Activated CD8-positive, alpha-beta memory T cell treated with anti-CD3 and anti-CD28 coated beads for 48 hours (primary cell): ENCODE measurements around the gene FBXO21.
"Not testable (repeated sequence)": the region's sequence is repeated elsewhere in the genome, so short reads cannot be mapped to it uniquely, and the experiment has no call there.

Experiments used
- DNase-seq, 3 experiments: peaks; one replicate each; pipeline ENCODE4 v3.0.0-alpha.2; 2020; ENCODE audit warnings: low read depth in 2 of 3, low spot score in 2 of 3

Gene FBXO21

DNA sequence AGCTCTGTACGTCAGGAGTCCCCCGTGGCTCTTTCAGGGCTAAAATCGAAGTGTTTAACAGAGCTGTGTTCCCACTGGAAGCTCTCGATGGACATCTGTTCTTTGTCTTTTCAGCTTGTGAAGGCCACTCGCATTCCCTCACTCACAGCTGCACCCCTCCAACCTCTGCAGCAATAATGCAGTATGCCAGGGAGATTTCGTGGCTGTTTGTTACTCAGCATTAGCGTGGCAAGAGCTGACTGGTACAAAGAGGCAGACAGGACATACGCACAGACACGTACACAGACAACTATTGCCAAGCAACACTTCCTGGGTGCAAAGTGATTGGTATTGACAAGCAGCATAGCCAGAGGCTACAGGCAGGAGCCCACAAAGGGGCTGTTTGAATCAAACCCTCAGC lies 11.8 kb upstream of the FBXO21 start:
- no peak for DNase-seq

DNA sequence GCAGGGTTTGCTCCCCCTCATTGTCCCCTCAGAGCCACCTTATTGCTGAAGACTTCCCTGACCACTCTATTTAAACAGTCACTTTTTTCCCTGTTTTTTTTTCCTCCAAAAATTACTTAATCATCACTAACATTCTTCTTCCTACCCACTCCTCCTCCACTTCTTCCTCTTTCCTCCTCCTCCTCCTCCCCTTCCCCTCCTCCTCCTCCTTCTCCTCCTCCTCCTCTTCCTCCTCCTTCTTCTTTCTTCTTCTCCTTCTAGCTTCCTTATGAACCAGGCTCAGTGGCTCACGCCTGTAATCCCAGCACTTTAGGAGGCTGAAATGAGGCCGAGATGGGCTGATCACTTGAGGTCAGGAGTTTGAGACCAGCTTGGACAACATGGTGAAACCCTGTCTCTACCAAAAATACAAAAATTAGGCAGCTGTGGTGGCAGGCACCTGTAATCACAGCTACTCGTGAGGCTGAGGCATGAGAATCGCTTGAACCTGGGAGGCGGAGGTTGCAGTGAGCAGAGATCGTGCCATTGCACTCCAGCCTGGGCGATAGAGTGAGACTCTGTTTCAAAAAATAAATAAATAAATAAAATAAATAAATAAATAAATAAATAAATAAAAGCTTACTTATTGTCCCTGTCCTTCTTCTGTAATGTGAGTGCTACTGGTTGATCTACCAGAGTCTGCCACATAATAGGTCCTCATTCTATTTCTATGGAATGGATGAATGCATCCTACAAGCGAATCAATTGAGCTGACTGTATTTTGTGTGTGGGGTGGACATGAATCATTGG lies 9.9 kb upstream of the FBXO21 start:
- not testable (repeated sequence) for DNase-seq

DNA sequence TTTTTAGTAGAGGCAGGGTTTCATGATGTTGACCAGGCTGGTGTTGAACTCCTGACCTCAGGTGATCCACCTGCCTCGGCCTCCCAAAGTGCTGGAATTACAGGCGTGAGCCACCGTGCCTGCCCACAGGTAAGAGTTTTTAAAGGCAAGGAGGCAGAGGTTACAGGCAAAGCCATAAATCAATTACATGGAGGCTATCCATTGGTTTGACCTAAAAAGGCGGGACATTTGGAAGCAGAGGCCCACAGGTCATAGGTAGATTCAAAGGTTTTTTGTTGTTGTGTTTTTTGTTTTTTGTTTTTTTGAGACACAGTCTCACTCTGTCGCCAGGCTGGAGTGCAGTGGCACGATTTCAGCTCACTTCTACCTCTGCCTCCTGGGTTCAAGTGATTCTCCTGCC lies 6.1 kb upstream of the FBXO21 start:
- not testable (repeated sequence) for DNase-seq

- DNase-seq: not testable (repeated sequence)
Observed at GRCh38 chr12:117195027-117195426, 4.8 kb upstream of the FBXO21 start.

DNA sequence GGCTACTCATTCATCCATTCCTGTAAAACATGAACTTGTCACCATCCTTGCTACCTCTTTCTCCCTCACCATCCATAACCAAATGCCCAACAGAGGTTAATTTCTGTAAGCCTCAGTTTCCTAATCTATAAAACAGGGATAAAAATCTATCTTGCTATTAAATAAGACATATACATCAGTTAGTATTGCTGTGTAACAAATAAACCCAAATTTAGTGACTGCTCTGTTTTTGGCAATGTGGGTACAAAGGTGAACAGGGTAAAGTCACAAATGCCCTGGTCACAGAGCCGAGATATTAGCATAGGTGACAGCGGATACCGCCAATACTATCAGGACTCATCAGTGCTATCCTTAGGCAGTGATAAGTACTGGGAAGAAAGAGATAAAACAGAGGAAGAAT lies 3.6 kb upstream of the FBXO21 start:
- no peak for DNase-seq

GRCh38 chr12:117192581-117192980 lies 2.3 kb upstream of the FBXO21 start:
- not testable (repeated sequence) for DNase-seq

GRCh38 chr12:117192057-117192456 lies 1.8 kb upstream of the FBXO21 start:
- DNase-seq: no peak

- DNase-seq: peak in 1 of 3 experiments; percentile 13
Observed at GRCh38 chr12:117189725-117190209, 503 bp downstream of the FBXO21 start.

GRCh38 chr12:117188961-117189724 lies 1.1 kb downstream of the FBXO21 start:
- DNase-seq: no peak

GRCh38 chr12:117188121-117188665 lies 2.1 kb downstream of the FBXO21 start:
- no peak for DNase-seq

DNA sequence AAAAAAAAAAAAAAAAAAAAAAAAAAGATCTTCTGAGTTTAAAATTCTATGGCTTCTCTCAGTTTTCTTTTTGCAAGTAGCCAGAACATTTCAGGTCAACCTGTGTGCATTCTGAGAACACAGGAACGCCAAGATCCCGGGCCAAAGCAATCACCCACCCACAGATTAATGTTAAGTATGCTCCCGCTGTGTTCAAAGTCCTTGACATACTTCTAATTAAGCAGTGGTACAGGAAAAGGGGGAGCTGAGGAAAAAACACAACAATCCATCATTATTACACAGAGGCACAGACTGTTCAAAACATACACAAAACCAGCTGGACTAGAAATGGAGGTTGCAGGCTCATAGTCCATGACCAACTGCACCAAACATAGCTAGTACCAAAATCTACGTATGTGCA lies 2.8 kb downstream of the FBXO21 start:
- no peak for DNase-seq

- no peak for DNase-seq
Observed at GRCh38 chr12:117182866-117183265, 7.4 kb downstream of the FBXO21 start.

DNA sequence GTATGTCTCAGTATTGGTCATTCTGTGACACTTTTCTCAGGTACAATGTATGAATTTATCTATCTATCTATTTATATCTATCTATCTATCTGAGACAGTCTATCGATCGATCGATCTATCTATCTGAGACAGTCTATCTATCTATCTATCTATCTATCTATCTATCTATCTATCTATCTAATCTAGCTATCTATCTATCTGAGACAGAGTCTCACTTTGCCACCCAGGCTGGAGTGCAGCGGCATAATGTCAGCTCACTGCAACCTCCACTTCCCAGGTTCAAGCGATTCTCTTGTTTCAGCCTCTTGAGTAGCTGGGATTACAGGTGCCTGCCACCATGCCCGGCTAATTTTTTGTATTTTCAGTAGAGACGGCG lies 8.8 kb downstream of the FBXO21 start:
- not testable (repeated sequence) for DNase-seq

DNA sequence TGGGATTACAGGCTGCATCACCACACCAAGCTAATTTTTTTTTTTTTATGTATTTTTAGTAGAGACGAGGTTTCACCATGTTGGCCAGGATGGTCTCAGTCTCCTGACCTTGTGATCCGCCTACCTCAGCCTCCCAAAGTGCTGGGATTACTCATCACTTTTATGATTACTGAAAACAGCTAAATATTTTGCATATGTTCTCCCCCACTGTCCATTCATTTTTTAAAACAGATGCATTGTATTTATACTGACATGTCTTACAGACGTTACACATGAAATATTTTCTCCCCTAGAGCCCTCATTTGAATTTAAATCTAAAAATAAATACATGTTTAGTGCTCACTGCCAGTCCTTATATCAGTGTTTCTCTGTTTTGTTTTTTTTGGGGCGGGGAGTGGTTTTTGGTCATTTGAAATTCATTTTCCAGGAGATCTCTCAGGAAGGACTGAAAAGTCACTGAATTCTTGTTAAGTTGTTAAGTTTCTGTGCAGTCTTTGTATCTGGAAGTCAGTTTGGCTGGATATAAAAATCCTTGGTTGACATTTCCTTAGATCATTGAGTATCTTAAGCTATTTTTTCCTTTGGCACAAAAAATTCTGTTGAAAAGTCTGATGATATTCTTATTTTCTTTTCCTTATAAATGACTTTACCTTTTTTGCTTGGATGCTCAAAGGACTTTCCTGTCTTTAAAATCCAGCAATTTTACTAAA lies 9.4 kb downstream of the FBXO21 start:
- DNase-seq: no peak

GRCh38 chr12:117178745-117179144 lies 11.5 kb downstream of the FBXO21 start:
- DNase-seq: no peak

DNA sequence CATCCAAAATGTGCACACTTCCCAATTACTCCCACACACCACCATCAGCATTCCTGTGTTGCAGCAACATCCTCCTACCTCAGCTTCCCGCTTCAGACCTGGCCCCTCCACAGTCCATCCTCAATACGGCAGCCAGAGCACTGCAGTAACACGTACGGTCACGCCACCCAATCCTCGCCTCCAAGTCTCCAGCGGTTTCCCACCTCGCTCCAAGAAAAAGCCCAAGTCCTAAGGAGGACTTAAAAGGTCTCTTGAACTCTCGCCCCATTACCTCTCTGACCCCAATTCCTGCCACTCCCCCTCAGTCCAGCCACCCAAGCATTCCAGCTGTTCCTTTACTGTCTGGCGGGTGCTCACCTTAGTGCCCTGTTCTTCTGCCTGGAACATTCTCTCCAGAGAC lies 12.0 kb downstream of the FBXO21 start:
- DNase-seq: no peak

GRCh38 chr12:117172168-117172567 lies 18.1 kb downstream of the FBXO21 start:
- DNase-seq: no peak

GRCh38 chr12:117171499-117172162 lies 18.6 kb downstream of the FBXO21 start:
- DNase-seq: no peak

- no peak for DNase-seq
Observed at GRCh38 chr12:117169548-117169947, 20.7 kb downstream of the FBXO21 start.

- DNase-seq: no peak
Observed at GRCh38 chr12:117168976-117169375, 21.3 kb downstream of the FBXO21 start.

GRCh38 chr12:117167769-117168168 lies 22.5 kb downstream of the FBXO21 start:
- DNase-seq: no peak
